GM19455 (cell line): Measurements from ENCODE around the gene AUH.
"Not testable (repeated sequence)": the region's sequence is repeated elsewhere in the genome, so short reads cannot be mapped to it uniquely, and the experiment has no call there.

Experiments used
- ATAC-seq: cut with Tn5 transposase; IDR thresholded peaks from one replicate; pipeline ENCODE4 v1.9.1; 2021; ENCODE audit not compliant: unreplicated experiment

Gene AUH, protein sequence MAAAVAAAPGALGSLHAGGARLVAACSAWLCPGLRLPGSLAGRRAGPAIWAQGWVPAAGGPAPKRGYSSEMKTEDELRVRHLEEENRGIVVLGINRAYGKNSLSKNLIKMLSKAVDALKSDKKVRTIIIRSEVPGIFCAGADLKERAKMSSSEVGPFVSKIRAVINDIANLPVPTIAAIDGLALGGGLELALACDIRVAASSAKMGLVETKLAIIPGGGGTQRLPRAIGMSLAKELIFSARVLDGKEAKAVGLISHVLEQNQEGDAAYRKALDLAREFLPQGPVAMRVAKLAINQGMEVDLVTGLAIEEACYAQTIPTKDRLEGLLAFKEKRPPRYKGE

DNA sequence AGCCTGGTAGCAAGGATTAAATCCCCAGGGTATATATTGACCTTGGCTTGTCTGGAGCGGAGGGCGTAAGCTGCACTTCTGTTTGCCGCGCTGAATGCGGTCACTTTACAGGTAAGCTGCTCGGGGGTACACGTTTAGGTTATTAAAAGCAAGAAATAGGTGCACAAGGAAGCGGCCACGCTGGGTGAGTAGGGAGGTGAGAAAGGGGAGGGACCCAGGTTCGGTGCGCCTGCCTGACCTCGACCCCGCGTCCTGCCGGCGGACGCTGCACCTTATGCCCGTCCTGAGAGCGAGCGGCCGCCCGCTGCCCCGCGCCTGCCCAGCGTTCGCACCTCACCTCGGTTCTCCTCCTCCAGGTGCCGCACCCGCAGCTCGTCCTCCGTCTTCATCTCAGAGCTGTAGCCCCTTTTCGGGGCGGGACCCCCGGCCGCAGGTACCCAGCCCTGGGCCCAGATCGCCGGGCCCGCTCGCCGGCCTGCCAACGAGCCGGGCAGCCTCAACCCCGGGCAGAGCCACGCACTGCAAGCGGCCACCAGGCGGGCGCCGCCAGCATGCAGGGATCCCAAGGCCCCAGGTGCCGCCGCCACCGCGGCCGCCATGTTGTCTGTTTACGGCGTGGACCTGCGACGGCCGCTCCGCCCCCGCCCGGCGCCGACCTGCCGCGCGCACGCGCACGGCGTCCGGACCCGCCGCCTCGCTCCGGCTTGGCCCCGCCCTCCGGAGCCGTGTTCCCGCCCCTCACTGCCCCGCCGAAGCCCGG is at the start of gene AUH:
Gene AUH, minus strand, starts transcription at position 628 of the 760 bp plus-strand sequence. Its CDS starts 29 bp downstream, at position 599.
- peak; percentile 88 for ATAC-seq

DNA sequence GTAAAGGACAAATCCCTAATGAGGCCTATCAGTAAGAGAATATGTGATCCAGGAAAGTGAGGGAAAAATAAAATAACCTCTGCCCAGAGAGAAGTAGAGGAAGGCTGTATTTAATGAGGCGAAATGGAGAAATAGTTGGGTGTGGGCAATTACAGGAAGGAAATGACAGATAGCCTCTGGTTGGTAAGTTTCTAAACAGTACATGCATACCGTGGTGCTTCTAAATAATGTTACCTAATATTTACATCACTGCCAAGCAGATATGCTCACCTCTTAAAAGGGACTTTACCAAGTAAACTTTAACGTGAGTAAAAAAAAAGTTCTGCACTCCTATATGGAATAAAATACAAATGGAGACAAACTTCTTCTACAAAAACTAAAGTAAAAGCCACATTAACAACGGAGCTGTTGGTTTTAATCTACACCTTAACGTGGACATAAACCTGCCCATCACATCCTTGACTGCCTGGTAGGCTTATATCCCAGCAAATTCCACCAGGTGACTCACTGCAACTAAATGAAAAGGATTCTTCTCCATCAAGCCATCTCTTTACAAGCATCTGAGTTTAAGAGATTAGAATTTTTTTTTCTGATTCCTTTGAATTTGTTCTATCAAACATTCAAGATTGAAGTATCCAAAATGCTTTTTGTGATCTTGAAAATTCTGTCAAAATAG is 49.5 kb upstream of the AUH start:
- ATAC-seq: no peak

DNA sequence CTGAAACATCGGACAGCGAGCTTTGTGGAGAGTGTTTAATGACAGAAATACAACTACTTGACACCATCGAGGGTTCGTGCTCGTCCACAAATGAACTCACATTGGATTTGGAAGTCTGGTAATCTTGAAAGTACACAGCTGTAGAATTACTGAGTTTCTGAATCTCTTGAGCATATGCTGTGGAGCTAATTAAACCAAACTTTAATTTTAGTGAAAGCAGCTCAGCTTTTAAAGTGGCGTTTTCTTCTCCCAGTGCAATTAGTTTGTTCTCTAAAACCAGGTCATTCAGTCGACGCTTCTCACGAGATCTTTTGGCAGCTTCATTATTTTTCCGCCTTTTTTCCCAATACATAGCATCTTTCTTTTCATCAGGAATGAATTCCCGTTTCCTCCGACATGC is 48.4 kb upstream of the AUH start:
- ATAC-seq: no peak

DNA sequence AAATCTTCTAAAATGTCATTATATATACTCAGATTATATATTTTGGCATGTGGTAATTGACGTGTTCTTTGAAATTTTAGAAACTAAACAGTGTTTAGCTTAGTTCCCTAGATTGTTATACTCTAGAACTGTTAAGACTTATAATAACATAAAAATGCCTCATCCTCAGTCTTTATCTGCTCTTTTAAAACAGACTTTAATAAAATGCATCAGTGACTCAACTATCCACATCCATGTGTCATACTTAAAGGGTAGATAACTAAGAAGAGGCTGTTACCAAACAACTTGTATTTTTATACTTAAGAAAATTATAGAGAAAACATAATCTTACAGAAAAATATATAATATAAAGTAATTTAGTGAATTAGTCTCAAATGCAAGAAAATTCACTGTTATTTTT is 46.8 kb upstream of the AUH start:
- no peak for ATAC-seq

DNA sequence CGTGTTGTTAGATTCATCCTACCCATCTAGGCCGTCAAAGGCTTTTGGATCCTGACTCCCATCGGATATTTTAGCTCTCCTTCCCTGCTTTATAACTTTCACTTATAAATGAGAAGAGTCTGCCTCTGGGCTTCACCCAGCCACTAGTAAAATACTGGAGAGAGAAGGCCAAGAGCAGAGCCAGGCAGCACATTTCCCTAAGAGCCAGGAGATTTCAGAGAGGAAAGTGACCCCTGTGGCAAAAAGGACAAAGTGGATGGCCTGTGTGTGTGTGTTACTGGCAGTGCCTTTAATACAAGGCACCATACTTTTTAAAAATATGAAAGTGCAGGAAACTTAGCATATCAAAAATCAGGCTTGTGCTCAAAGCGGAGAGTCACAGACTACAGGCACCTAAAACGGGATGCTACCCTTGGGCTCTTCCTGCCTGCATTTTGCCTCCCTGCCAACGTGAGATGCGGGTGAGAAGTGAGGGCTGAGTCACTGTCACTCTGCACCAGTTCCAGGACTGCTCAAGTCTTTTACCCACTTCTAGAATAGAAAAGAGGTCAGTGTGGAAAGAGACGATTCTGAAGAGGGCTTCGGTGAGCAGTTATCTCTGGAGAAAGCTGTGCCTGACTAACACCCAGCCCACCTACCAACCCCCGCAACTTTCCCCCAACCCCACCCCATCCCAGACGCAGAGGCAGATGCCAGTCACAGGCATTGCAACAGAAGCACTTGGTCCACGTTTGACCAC is 46.0 kb upstream of the AUH start:
- no peak for ATAC-seq

DNA sequence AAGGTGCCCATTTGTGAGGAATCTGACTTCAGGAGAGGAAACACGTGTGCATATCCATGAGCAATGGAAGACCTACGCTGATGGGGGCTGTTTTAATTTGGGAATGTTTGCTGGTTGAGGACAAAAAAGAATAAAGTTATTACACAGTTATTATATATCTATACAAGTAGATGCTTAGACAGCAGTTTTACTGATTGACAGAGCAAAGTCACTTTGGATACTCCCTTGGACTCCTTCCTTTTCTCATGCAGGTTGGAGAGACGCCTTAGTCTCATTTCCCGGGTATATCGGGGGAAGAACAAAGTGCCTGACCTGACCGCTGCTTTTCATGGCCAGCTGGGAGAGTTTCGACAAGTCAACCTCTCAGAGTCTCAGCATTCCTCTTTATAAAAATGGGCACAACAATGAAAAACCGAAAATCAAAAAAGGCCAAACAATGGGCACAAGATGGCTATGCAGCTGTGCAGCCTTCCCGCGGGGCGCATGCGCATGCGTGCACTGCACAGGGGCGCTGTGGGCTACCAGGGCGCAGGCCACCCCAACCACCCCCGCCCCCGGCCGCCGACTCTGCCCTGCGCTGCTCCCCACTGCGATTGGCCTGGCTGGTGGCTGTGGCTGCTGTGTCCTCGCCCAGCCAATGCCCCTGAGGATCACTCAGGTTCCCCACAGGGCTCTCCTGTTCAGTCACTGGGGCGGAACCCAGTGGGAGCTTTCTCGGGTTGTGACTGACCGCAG is 43.8 kb upstream of the AUH start:
- no peak for ATAC-seq

DNA sequence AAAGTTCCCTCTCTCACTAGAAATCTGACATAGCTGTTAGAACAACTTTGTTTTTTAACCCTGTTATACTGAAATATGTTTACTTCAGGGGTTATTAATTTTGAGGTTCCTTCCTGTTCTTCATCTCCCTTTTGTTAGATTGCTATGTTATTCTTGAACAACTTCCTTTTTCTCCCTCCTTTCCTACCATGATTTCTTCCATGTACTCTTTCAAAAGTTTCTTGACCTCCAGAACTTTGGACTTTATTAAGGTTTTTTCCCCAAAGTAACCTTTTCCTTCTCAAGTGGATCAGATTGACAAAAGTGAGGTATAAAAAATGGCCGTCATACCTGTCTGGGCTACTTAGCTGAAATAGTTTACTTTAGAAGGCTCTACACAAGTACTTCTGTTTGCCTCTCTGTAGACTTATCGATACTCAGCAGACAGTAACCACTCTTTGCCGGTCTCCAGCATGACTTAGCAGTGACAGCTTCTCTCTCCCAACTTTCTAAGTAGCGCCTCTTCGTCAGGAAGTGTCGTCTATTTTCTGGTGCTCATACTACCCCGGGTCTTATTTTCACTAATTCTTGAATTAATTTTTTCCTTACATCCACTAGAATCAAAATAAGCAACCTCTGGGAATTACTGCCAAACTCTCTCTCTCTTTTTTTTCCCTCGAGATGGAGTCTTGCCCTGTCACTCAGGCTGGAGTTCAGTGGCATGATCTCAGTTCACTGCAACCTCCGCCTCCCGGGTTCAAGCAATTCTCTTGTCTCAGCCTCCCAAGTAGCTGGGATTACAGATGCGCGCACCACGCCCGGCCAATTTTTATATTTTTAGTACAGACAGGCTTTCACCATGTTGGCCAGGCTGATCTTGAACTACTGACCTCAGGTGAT is 42.2 kb upstream of the AUH start:
- ATAC-seq: no peak

DNA sequence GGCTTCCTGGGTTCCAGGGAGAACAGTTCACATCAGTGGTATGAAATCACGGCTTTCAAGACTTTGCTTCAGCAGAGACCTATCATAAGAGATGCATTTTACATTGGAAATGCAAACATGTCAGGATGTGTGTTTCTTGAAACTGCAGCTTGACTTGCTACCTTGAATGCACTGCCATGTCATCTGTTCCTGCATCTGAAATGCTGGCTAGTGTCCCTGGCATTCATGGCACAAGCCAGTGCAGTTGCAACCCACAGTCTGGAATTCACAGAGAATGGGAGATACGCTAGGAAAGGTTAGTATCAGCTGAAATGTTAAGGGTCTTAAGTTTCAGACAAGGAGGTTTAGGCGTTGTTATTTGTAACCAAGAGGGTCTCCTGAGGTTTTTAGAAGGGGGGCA is 37.2 kb upstream of the AUH start:
- no peak for ATAC-seq

DNA sequence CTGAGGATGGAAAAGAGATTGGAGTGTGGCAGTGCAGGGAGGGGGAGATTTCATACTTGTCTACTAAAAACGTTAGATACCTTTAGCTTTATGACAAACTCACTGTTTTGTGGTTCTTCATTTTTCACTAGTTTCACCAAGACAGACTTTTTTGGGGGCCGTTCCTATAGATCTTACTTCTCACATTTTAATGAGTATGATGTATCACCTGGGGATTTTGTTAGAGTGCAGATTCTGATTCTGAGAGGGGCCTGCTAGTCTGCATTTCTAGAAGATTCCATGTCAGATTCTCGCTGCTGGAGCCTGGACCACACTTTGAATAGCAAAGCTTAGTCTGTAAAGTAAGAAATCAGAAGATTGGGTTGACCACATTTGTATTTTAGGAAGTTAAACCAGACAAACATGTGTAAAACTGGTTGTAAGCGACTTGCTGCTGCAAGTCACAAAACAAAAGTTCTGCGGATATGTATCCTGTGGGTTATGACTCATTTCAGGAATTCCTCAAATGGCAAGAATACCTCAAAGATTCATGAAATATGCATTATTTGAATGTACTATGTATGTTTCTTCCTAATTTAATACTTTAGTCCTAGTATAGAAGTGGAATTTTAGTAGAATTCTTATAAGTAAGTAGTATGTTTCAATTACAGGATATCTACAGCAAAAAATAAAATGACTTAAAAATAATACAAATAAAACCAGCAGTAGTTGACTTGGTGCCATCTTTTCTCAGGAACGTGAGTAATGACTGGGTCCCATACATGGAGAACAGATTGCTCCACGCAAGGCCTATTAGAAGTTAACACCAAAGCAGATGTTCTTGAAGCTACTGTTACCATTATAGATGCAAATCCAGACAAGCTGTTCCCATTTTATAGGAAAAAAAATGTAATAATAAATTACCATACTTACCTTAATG is 34.1 kb upstream of the AUH start:
- no peak for ATAC-seq

DNA sequence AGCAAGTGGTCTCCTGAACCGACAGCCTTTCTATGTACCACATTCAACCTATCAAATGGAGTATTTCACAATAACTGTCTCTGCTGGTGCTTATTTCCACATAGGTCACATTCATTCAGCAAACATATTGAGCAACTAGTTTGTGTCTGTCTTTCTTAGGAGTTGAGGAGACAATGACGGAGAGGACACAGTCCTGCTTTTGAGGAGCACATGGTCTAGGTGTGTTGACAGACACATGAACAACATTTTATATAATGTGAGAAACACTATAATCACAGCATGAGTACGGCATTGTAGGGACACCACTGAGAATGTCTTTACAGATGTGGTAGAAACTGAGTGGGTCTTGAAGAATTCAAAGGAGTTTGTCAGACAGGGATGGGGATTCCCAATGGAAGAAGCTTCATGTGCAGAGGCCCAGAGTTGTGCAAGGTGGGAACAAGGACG is 33.4 kb upstream of the AUH start:
- ATAC-seq: no peak

DNA sequence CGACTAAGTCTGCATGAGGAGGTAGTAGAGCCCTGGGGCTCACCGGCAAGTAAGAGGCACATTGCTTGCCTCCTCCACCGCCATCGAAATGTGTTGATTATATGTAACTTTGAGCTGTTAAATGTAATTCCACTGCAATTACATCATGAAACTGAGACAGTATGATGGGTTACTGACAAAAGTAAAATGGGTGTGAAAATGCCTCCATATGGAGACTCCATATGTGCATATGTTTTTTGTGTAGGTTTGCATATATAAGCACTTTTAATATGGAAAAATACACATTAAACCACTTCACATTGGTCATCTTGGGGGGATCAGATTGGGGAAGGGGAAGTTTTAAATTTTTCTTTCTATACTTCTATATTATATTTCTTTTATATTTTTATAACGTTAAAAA is 32.1 kb upstream of the AUH start:
- no peak for ATAC-seq

DNA sequence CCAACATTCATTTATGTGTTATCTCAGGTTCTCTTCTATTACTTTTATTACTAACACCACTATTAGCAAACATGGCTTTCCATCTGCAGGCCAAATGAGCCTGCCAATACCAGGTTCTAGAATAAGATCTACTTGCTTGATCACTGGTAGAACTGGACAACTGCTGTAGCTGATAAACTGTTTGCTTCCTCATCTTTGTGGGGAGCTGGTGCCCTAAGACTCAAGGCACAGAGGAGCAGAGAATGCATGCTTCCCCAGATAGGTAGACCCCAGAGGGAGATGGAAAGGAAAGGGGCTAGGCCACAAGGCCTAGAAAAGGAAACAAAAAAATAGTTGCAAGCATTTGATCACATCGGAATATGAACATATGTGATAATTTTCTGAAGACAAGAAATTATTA is 30.7 kb upstream of the AUH start:
- no peak for ATAC-seq

DNA sequence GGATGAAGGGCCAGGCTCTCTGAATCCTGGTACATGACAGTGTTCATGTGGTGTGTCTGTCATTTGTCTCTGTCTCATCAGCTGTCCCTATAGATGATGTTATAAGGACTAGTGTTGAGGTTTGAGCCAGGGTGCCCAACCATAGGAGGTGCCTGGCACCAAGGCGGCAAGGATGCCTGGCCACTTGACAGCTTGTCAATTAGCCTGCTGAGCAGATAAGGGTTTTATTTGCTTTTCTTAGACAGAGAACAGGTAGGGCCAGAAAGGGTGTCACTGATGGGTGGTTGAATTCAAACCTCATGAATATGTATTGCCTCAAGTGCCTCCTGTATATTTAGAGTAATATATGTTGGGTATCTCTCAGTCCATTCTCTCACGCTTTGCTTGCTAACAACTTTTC is 30.1 kb upstream of the AUH start:
- ATAC-seq: no peak

DNA sequence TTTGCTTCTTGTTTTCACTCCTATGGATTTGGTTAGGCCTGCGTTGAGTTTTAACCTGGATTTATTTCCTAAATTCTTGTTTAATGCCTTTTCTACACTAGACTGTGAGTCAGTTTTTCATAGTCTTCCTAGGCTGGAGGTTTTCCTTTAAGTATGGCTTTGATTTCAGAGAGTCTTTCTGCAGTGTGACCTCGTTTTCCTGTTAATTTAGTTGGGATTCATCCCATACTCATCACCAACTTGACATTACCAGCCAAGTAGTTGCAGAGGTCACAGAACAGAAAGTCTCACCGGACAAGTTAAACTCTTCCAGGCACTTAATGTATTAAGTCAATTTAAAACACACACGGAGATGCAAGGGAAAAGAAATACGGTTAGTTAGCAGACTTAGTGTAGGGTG is 29.7 kb upstream of the AUH start:
- ATAC-seq: no peak

DNA sequence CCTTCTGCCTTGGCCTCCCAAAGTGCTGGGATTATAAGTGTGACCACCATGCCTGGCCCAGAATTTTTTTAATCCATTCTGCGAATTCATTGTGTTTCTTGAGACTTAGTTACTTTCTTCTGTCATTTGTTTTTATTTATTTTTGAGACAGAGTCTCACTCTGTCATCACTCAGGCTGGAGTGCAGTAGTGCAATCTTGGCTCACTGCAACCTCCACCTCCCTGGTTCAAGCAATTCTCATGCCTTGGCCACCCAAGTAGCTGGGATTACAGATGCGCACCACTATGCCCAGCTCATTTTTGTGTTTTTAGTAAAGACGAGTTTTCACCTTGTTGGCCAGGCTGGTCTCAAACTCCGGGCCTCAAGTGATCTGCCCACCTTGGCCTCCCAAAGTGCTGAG is 28.0 kb upstream of the AUH start:
- not testable (repeated sequence) for ATAC-seq

DNA sequence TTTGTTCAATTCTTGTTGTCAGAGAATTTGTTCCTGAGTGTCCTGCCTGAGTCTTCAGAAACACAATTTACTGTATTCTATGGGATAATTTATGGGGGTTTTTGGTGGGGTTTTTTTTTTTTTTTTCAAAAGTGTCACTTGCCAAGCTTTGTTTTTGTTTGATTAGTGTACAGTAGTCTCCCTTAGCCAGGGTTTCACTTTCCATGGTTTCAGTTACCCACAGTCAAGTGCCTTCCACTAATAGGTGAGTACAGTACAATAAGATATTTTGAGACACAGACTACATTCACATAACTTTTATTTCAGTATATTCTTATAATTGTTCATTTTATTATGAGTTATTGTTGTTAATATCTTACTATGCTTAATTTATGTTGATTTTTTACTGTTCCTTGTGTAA is 25.0 kb upstream of the AUH start:
- ATAC-seq: no peak

DNA sequence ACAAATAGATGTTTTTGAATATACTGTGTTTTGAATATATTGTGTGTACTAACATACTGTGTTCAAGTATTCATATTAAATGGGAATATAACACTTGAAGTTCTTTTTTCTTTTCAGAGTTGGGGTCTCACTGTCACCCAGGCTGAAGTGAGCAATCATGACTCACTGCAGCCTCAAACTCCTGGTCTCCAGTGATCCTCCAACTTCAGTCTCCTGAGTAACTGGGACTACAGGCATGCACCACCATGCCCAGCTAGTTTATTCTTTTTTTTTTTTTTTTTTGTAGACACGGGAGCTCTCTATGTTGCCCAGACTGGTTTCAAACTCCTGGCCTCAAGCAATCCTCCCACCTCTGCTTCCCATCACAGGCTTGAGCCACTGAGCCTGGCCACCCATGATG is 23.2 kb upstream of the AUH start:
- ATAC-seq: no peak

DNA sequence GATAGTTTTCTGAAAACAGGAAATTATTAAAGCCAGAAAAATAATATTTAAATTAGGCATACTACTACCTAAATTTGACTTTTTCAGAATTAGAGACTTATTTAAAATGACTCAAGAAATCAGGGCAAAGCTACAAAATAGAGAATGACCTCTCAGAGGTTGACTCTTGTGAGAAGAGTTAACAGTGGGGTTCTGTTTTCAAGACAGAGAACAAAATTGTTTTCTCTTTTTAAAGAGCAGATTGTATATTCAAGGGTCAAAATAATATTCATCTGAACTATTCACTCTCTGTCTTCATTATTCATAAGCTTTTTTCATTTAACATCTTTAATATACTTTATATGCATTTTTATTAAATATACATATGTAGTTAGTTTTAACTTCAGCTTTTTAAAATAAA is 21.9 kb upstream of the AUH start:
- no peak for ATAC-seq

DNA sequence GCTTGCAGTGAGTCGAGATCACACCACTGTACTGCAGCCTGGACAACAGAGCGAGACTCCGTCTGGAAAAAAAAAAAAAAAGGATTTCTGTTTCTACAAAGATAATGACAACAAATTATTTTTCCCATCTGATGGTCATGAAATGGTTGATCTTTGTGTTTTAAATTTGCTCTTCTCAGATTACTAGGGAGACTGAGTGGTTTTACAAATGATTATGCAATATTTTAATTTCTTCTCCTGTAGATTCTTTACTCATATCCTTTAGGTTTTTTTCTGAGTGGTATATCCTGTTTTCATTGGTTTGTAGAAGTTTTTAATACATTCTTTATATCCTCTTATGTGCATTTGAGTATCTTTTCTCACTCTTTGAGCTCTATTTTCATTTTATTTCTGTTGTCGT is 20.6 kb upstream of the AUH start:
- ATAC-seq: no peak
